ENCODE measurements around the gene SEPTIN2.

GRCh38 chr2:241274127-241274526 lies 41.6 kb upstream of the SEPTIN2 start:
- TF ChIP-seq CTCF (conservative IDR thresholded peaks at IDR 0.05; ENCODE audit: low read depth in 2 of 2) (no peak), EZH2 (IDR thresholded peaks at IDR 0.05; ENCODE audit: low read depth, unreplicated experiment) (no peak), EZH2phosphoT487 (IDR thresholded peaks at IDR 0.05; ENCODE audit: unreplicated experiment) (no peak), REST (IDR thresholded peaks at IDR 0.05; ENCODE audit: unreplicated experiment) (no peak), POLR2AphosphoS5 (IDR thresholded peaks at IDR 0.05; ENCODE audit: low read depth) (no peak)

All from GM23338 (cell line).